Measurements from ENCODE around the gene TARBP2. TPM values are rescaled to one million over a fixed set of nuclear protein-coding genes. Genes with fewer than 3 reads are reported as not detected.
"Not testable (repeated sequence)": the region's sequence is repeated elsewhere in the genome, so short reads cannot be mapped to it uniquely, and the experiment has no call there.

Gene TARBP2
- total and polyA plus RNA-seq, 12 donors, result 7.0 to 21.2 (median 11.1) TPM

- DNase-seq, result no peak
- H3K27ac ChIP-seq, result peak overlapping the region in 1 of 10 donors; percentile 34
- TF ChIP-seq CTCF (IDR thresholded peaks at IDR 0.05), result no peak
- ATAC-seq, result no peak
- H3K27me3 ChIP-seq, result no peaks in the 10 kb centered on the region
- no peaks in the 10 kb centered on the region for H3K9me3 ChIP-seq
- H3K36me3 ChIP-seq, result peaks cover 2 to 100% (median 82%) of the 10 kb centered on the region in 9 donors
- H3K4me3 ChIP-seq, result no peak overlapping the region
- H3K4me1 ChIP-seq, result peaks cover 9 to 50% (median 32%) of the 10 kb centered on the region in 9 donors
- intact Hi-C loops (cut with DNase I), result no loop called here
- WGBS, 2 donors, result 64 to 65% methylated on average over 12 of the region's 12 CpGs
These were observed 20.3 kb upstream of the TARBP2 start for GRCh38 chr12:53480491-53481442.

GRCh38 chr12:53481458-53481857 is 19.6 kb upstream of the TARBP2 start:
- peak overlapping the region in 1 of 10 donors; percentile 34 for H3K27ac ChIP-seq
- H3K9me3 ChIP-seq; ATAC-seq; DNase-seq; intact Hi-C loops (cut with DNase I); H3K27me3 ChIP-seq; H3K4me3 ChIP-seq: not testable (repeated sequence)
- 61 to 66% methylated on average over 6 of the region's 6 CpGs for WGBS, 2 donors
- H3K4me1 ChIP-seq, result peaks cover 8 to 44% (median 25%) of the 10 kb centered on the region in 9 donors
- H3K36me3 ChIP-seq, result peaks cover 3 to 100% (median 80%) of the 10 kb centered on the region in 9 donors

GRCh38 chr12:53481939-53482586 is 19.0 kb upstream of the TARBP2 start:
- H3K4me3 ChIP-seq, result no peak overlapping the region
- peak in 1 of 8 donors; percentile 3 for ATAC-seq

GRCh38 chr12:53482626-53483168 is 18.4 kb upstream of the TARBP2 start:
- no peaks in the 10 kb centered on the region for H3K27me3 ChIP-seq
- intact Hi-C loops (cut with DNase I), result no loop called here
- peak overlapping the region in 3 of 10 donors; percentile 2 to 64 (median 16) for H3K27ac ChIP-seq
- no peak for DNase-seq
- H3K36me3 ChIP-seq, result peaks cover 3 to 100% (median 74%) of the 10 kb centered on the region in 9 donors
- H3K4me3 ChIP-seq, result no peak overlapping the region
- WGBS, 2 donors, result 76 to 77% methylated on average over 18 of the region's 18 CpGs
- ATAC-seq, result peak in 6 of 8 donors; percentile 8 to 47 (median 18)
- no peaks in the 10 kb centered on the region for H3K9me3 ChIP-seq
- TF ChIP-seq CTCF (IDR thresholded peaks at IDR 0.05), result no peak
- H3K4me1 ChIP-seq, result peaks cover 0 to 38% (median 21%) of the 10 kb centered on the region in 9 donors

More at GRCh38 chr12:53481939-53482586, 19.0 kb upstream of the TARBP2 start:
- 68 to 71% methylated on average over 9 of the region's 9 CpGs for WGBS, 2 donors
- Histone ChIP-seq H3K27me3 (no peaks in the 10 kb centered on the region), H3K36me3 (peaks cover 3 to 100% (median 77%) of the 10 kb centered on the region in 9 donors), H3K9me3 (no peaks in the 10 kb centered on the region), H3K4me1 (peaks cover 5 to 39% (median 21%) of the 10 kb centered on the region in 9 donors), H3K27ac (peak overlapping the region in 2 of 10 donors; percentile 16 to 64)
- no peak for DNase-seq
- TF ChIP-seq CTCF (IDR thresholded peaks at IDR 0.05), result no peak
- intact Hi-C loops (cut with DNase I), result no loop called here

Data from heart right ventricle (tissue), 16 donors.